Chondrocyte (in vitro differentiated cells): Measurements from ENCODE around the gene CDH18. TPM values are rescaled to one million over a fixed set of nuclear protein-coding genes. Genes with fewer than 3 reads are reported as not detected.

ENCODE experiments used
- DNase-seq: peaks from one replicate; pipeline ENCODE4 v3.0.0; 2021; ENCODE audit warnings: mixed read lengths, low spot score
- H3K27ac Mint-ChIP-seq: one replicate; pipeline ENCODE4 v1.8.0; 2021; ENCODE audit warnings: mild to moderate bottlenecking, moderate library complexity, mixed read lengths; ENCODE audit not compliant: unreplicated experiment
- H3K27me3 Mint-ChIP-seq: 2 replicates; pipeline ENCODE4 v1.8.0; 2021; ENCODE audit warnings: low read depth, mixed read lengths
- H3K36me3 Mint-ChIP-seq: 2 replicates; pipeline ENCODE4 v1.8.0; 2021; ENCODE audit warnings: low read depth, mixed read lengths
- H3K4me1 Mint-ChIP-seq: 2 replicates; pipeline ENCODE4 v1.8.0; 2021; ENCODE audit warnings: low read depth, mild to moderate bottlenecking, mixed read lengths
- H3K4me3 Mint-ChIP-seq: one replicate; pipeline ENCODE4 v1.8.0; 2021; ENCODE audit warnings: mild to moderate bottlenecking, moderate library complexity, mixed read lengths; ENCODE audit not compliant: unreplicated experiment
- H3K9me3 Mint-ChIP-seq: 2 replicates; pipeline ENCODE4 v1.8.0; 2021; ENCODE audit warnings: low read depth, mixed read lengths
- total RNA-seq: library from RNA; stranded (reverse); gene quantifications from 3 replicates; pipeline ENCODE4 v1.2.1, GENCODE V29; 2021
- TF ChIP-seq, protein P1 (sequence below): fragments of 200-600 bp; sonication (generic); IDR thresholded peaks from 2 replicates; pipeline ENCODE4 v1.5.0; 2021; ENCODE audit warnings: antibody characterized with exemption, mild to moderate bottlenecking, moderate library complexity

The CDH18 gene
- total RNA-seq, 1 donor from 2014 or later = not detected

DNA sequence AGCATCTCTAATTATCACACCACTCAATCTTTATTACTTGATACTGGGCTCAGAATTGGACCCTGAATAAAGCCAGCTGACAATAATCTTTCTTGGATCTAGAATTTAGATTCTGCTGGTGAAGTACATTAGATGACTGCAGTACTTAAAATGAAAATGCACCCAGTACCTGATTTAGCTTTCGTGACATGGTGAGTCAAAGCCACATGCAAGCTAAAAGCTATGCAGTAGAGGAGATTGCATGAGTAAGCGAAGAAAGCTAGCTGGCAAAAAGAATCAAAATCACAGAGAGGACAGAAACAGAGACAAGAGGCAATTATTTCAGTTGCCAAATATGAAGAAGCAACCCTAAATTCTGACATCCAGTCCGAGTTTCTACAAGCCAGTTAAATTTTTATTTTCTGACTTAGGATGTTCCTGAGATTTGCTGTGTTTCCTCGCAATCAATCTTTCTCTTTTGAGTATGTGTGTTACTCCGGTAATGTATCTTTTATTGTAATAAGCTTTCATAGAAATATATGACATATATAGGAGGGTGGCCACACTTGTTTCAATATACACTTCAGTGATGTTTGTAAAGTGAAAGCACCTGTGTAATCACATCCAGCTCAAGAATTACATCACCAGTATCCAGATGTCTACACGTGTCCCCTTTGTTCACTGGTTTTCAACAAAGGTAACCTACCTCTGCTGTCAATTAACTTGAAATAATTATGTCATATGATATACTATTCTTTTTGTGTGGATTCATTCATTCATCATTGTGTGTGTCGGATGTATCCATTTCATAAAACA, 101.7 kb downstream of the CDH18 start:
- no peak overlapping the region for H3K4me3 Mint-ChIP-seq
- no peak for DNase-seq
- peaks cover 4% of the 10 kb centered on the region for H3K4me1 Mint-ChIP-seq
- H3K27ac Mint-ChIP-seq = no peak overlapping the region
- H3K27me3 Mint-ChIP-seq = peaks cover 3% of the 10 kb centered on the region
- H3K36me3 Mint-ChIP-seq = no peaks in the 10 kb centered on the region
- TF ChIP-seq, protein P1, sequence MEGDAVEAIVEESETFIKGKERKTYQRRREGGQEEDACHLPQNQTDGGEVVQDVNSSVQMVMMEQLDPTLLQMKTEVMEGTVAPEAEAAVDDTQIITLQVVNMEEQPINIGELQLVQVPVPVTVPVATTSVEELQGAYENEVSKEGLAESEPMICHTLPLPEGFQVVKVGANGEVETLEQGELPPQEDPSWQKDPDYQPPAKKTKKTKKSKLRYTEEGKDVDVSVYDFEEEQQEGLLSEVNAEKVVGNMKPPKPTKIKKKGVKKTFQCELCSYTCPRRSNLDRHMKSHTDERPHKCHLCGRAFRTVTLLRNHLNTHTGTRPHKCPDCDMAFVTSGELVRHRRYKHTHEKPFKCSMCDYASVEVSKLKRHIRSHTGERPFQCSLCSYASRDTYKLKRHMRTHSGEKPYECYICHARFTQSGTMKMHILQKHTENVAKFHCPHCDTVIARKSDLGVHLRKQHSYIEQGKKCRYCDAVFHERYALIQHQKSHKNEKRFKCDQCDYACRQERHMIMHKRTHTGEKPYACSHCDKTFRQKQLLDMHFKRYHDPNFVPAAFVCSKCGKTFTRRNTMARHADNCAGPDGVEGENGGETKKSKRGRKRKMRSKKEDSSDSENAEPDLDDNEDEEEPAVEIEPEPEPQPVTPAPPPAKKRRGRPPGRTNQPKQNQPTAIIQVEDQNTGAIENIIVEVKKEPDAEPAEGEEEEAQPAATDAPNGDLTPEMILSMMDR = no peak
- H3K9me3 Mint-ChIP-seq = no peaks in the 10 kb centered on the region

DNA sequence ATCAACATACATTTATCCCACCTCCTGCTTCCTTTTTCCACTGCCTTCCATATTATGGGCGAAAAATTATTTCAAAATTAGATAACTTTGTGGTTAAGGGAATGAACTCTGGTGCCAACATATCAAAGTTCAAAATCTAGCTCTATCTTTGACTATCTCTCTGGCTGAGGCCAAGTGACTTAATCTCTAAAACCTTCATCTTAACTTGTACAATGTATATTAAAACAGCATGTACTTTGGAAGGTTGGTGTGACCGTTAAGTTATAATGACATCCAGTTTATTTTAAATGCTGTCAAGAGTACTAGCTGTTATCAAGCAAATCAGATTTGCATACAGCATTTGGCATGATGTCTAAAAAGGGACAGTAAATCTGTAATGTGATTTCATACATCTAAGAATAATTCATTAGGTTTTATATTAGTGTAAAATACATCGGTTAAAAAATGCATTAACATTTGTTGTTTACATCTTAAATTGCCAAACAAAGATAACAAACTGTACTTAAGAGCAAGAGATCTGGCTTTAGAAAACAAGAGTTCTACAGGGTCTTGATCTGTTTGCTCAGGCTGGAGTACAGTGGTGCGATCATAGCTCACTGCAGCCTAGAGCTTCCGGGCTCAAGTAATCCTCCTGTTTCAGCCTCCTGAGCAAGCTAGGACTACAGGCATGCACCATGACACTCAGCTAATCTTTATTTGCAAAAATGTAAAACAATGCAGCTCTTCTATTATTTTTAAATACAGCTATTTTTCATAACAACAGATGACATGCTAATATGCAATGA, 102.8 kb downstream of the CDH18 start:
- no peaks in the 10 kb centered on the region for H3K9me3 Mint-ChIP-seq
- no peaks in the 10 kb centered on the region for H3K4me1 Mint-ChIP-seq
- TF ChIP-seq, protein P1 = no peak
- no peak overlapping the region for H3K4me3 Mint-ChIP-seq
- no peaks in the 10 kb centered on the region for H3K36me3 Mint-ChIP-seq
- peaks cover 3% of the 10 kb centered on the region for H3K27me3 Mint-ChIP-seq
- no peak for DNase-seq
- no peak overlapping the region for H3K27ac Mint-ChIP-seq

DNA sequence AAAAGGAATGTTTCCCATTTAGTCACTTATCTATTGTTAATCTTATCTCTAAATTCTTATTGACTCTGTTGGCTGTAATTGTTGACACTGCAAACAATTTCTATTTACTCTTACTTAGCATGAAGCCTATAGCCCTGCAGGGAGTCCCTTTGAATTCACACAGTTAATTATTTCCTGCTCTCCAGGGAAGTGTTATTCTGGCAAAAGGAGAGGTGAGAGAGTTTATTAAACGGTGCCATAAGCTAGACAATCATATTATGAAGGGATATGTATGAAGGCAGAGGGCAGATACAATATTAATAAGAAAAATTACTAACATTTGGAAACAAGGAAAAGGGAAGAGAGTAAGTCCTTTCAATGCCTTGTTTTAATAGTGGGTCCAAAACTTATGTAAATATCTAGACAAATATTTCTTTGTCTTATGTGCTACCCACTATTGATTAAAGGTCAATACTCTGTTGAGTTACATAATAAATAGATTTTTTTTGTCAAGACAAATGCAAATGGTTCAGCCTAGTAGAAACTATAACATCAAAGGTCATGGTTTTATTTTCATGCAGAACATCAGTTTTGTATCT, 107.1 kb downstream of the CDH18 start:
- H3K4me3 Mint-ChIP-seq = no peak overlapping the region
- H3K4me1 Mint-ChIP-seq = no peaks in the 10 kb centered on the region
- TF ChIP-seq, protein P1 = no peak
- H3K27me3 Mint-ChIP-seq = peaks cover 3% of the 10 kb centered on the region
- DNase-seq = no peak
- H3K9me3 Mint-ChIP-seq = no peaks in the 10 kb centered on the region
- no peak overlapping the region for H3K27ac Mint-ChIP-seq
- H3K36me3 Mint-ChIP-seq = no peaks in the 10 kb centered on the region

DNA sequence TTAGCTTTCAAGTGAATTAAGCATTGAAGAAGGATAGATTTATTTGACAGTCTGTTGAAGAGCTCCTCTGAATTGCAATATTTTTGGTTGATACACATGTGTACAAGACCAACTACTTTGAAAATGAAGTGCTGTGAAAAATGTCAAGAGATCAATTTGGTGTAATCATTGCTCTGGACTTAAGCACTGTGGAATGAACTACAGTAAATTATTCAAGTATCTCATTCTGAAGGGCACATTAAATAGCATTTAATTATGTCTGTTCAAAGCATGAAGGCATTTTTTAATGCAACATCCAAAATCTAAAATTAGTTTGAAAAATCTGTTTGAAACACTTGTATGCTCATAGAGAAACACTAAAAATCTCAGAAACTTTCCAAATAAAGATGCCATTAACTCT, 107.5 kb downstream of the CDH18 start:
- Mint-ChIP-seq H3K27me3 (peaks cover 3% of the 10 kb centered on the region), H3K27ac (no peak overlapping the region), H3K4me1 (no peaks in the 10 kb centered on the region), H3K9me3 (no peaks in the 10 kb centered on the region), H3K36me3 (no peaks in the 10 kb centered on the region), H3K4me3 (no peak overlapping the region)
- no peak for DNase-seq
- TF ChIP-seq, protein P1 = no peak

DNA sequence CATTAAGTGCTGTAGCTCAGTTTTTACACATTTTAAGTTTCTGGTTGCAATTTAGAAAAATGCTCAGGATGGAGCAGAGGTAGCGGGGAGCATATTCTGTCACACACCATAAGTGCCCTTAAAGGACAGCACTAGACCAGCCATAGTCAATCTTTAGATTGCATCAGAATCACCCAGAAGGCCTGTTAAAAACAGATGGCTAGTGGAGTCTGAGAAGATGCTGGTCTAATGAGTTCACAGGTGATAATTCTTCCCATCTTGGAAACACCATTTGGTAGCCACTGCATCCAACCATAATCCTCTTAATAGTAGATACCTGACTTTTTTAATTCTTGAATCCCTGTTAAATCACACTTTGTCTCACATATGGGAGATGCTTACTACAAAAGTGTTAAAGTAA, 113.2 kb downstream of the CDH18 start:
- no peak overlapping the region for H3K4me3 Mint-ChIP-seq
- no peak for DNase-seq
- no peak overlapping the region for H3K27ac Mint-ChIP-seq
- H3K36me3 Mint-ChIP-seq = no peaks in the 10 kb centered on the region
- no peaks in the 10 kb centered on the region for H3K27me3 Mint-ChIP-seq
- H3K9me3 Mint-ChIP-seq = peaks cover 12% of the 10 kb centered on the region
- TF ChIP-seq, protein P1 = no peak
- H3K4me1 Mint-ChIP-seq = no peaks in the 10 kb centered on the region
